Retinal pigment epithelial cell (primary cell): ENCODE results near the gene DSE.

Experiments used
- DNase-seq: peaks from one replicate; pipeline ENCODE4 v3.0.0-alpha.2; 2010; ENCODE audit warnings: low read depth
- H3K4me3 ChIP-seq: 2 replicates; pipeline ENCODE4 v1.5.1; 2011; ENCODE audit warnings: mild to moderate bottlenecking, low read length, control low read depth, moderate library complexity
- CTCF ChIP-seq: conservative IDR thresholded peaks from 2 replicates; pipeline ENCODE4 v1.5.1; 2011; ENCODE audit warnings: low read depth, low read length, control low read depth, inconsistent platforms

Gene DSE

GRCh38 chr6:116482780-116483179, 112.0 kb downstream of the DSE start:
- TF ChIP-seq CTCF, result no peak
- DNase-seq, result no peak
- no peak overlapping the region for H3K4me3 ChIP-seq

DNA sequence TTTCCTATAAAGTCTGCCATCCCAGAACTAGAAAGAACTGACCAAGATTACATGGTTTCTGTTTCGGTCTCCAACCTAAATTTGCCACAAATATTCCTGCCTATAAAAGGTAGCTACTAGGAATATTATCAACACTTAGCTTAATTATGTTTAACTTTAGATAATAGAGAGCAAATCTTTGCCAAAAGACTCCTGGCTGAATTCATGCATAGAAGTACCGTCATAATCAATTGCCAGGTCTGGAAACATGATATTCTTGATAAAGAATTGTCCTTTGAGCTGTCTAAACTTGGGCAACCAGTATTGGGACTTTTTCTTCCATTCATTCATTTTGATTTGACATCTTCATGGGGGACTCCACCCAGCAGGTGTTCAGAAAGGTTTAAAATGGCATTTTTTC, 112.9 kb downstream of the DSE start:
- no peak for DNase-seq
- no peak overlapping the region for H3K4me3 ChIP-seq
- no peak for TF ChIP-seq CTCF

- DNase-seq, result no peak
- no peak overlapping the region for H3K4me3 ChIP-seq
- TF ChIP-seq CTCF, result no peak
Measured at GRCh38 chr6:116485559-116486184, 114.9 kb downstream of the DSE start.

GRCh38 chr6:116491610-116492330, 121.0 kb downstream of the DSE start:
- no peak overlapping the region for H3K4me3 ChIP-seq
- no peak for DNase-seq
- no peak for TF ChIP-seq CTCF

DNA sequence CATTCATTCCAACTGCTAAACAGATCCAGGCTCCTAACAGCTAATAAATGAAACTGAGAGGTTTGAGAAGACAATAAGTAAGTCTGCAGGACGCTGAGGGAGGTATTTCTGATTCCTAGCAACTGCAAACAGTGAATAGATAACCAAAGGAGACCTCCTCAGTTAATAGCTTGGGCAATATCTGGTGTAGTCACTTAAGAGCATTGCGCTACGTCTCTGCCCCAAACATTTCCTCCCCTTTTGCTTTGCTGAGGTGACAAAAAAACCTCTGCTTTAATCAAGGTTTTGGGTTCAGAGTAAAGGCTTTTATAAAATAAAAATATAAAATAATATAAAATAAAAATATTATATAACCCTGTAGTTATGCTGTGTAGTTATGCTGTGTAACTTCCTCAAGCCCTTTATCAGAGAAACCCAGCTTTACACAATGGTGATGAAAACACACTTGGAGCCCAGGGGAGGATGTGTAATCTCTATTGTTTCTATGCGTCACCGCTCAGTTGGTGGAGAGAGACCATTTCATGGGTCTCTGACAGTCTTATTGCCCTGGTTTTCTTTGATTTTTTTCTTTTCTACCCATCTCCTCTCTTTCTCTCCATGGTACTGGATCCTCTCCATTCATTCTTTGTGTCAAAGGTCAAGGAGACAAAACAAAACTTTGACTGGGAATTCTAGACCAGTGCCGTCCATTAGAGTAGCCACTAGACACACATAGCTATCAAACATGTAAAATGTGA, 121.8 kb downstream of the DSE start:
- TF ChIP-seq CTCF, result no peak
- H3K4me3 ChIP-seq, result no peak overlapping the region
- no peak for DNase-seq
